DND-41 (cell line): ENCODE data around the gene BZW2.

ENCODE experiments used
- CTCF ChIP-seq: IDR thresholded peaks from 2 replicates; pipeline ENCODE4 v1.5.1; 2012; ENCODE audit warnings: borderline replicate concordance, low read length, moderate library complexity, mild to moderate bottlenecking; ENCODE audit not compliant: poor library complexity, severe bottlenecking; ENCODE audit errors: extremely low read depth
- EZH2 ChIP-seq: IDR thresholded peaks from 3 replicates; pipeline ENCODE4 v1.6.1; 2012; ENCODE audit warnings: borderline replicate concordance, low read depth, mild to moderate bottlenecking, moderate library complexity, low read length, inconsistent platforms; ENCODE audit not compliant: severe bottlenecking

- TF ChIP-seq CTCF (no peak), EZH2 (no peak)
These were observed 80.2 kb downstream of the BZW2 start for GRCh38 chr7:16726189-16726588.
